VCaP (cell line): ENCODE data around the gene EIF2S2.

Experiments
- H3K27ac ChIP-seq: fragments of 450-650 bp; 2 replicates; pipeline ENCODE4 v1.5.1; 2017
- TF ChIP-seq, protein P1 (sequence below): fragments of 450-650 bp; conservative IDR thresholded peaks from 2 replicates; pipeline ENCODE4 v1.5.1; 2017; ENCODE audit warnings: mild to moderate bottlenecking, moderate library complexity

The EIF2S2 gene

DNA sequence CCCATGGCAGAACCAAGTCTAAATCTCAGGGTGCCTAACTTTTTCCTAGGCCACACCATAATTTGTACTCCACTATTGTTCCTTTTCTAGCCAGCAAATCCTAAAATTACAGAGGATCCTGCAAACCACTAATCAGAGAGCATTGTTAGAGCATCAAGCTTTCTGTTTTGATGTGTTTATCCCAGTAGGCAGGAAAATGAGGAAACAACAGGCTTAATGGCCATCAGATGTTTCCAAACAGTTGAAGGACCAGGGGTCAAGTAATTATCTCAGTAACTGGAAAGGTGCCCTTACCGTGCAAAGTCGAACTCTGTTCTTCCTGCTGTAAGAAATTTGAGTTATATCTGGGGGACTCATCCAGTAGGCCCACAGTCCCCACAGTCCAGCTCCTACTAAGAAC is 59.6 kb downstream of the EIF2S2 start:
- TF ChIP-seq, protein P1, sequence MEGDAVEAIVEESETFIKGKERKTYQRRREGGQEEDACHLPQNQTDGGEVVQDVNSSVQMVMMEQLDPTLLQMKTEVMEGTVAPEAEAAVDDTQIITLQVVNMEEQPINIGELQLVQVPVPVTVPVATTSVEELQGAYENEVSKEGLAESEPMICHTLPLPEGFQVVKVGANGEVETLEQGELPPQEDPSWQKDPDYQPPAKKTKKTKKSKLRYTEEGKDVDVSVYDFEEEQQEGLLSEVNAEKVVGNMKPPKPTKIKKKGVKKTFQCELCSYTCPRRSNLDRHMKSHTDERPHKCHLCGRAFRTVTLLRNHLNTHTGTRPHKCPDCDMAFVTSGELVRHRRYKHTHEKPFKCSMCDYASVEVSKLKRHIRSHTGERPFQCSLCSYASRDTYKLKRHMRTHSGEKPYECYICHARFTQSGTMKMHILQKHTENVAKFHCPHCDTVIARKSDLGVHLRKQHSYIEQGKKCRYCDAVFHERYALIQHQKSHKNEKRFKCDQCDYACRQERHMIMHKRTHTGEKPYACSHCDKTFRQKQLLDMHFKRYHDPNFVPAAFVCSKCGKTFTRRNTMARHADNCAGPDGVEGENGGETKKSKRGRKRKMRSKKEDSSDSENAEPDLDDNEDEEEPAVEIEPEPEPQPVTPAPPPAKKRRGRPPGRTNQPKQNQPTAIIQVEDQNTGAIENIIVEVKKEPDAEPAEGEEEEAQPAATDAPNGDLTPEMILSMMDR = no peak
- H3K27ac ChIP-seq = no peak overlapping the region

DNA sequence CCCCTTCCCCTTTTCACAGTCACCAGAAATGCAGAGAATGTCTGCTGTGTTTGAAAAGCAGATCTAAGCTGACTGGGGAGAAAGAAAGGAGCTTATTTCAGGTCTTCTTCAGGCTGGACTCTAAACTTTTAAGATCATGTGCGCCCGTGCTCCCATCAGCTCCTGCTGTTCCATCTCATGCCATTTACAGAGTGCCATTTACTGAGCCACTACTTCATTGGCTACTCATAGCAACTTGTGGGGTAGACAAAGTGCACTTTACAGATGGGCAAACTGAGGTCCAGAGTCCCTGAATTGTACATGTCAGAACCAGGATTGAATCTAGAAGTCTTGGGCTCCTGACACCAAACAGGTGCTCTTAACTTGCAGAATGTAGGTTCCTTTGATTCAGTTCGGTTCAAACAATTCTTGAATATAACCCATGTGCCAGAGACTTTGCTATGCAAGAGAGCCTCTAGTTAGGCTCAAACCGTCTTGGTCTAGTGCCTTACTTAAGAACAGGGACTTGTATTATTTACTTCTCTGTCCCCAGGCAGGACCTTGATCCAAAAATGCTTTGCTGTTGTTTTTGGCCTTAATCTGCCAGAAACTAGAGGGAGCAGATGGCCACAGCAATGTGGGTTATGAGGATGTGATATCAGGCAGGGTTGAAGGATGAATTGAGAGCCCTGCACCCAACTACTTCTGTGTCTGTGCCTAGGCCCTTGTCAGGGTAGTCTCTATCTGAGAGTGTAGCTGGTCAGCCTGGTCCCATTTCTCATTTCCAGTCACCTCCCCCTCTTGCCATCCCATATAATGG is 61.9 kb downstream of the EIF2S2 start:
- H3K27ac ChIP-seq = no peak overlapping the region
- TF ChIP-seq, protein P1 = no peak

DNA sequence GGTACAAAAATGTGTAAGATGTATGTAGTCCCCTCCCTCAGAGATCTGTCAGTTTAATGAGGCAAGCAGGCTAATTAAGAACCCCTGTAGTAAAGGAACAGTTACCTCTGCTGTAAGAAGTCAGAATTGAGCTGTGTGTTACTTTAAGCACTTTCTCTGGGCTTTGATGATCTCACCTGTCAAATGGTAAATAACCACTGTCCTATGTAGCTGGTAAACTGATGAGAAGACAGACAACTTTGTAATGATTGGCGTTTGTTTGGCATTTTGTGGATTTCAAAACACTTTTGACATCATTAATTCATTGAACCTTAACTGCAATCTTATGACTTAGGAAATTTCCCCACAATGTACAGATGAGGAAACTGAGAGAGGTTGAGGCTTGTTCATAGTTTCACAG is 62.7 kb downstream of the EIF2S2 start:
- TF ChIP-seq, protein P1 = no peak
- H3K27ac ChIP-seq = no peak overlapping the region

DNA sequence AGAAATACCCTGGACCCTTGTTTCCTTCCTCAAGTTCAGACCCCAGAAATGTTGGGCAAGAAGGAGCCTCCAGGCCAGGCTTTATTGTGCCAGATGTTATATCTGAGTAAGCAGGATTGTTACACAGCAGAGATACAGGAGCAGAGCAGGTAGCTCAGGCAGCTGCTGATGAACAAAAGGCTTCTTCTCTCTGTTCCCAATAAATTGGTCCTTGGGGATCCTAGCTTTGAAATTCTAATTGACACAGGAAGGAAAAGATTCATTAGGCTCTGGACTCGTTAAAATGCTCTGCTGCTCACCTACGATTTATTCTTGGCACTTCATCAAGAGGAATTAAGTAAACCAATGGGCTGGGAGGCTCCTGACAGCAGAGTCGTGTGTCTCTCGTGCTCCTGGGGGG is 64.1 kb downstream of the EIF2S2 start:
- H3K27ac ChIP-seq = peak overlapping the region; percentile 72
- TF ChIP-seq, protein P1 = no peak

DNA sequence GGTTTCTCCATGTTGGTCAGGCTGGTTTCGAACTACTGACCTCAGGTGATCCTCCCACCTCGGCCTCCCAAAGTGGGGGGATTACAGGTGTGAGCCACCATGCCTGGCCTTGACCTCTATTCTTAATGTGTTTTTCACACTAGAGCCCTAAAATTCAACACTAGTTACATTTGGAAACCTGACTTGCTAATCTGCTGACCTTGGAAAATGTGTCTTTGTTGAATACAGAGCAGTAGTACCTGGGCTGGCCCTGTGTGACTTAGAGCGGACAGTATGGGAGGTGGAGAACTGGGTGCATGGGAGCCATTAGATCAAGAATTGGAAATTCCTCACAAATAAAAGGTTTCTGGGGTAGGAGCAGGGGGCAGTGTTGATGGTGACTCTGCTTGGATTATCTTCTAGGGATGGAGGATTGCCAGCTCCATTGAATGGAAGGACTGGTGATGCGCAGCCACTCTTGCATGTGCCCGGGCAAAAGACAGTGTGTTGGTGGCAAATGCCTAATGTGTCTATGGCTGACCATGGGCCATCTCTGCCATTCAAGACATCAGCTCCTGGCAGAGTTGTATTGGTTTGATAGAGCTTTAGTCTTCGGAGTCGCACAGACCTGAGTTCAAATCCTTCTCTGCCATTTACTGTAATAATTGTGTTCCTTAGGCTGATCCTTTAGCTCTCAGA is 64.9 kb downstream of the EIF2S2 start:
- H3K27ac ChIP-seq = peak overlapping the region; percentile 72
- TF ChIP-seq, protein P1 = no peak

DNA sequence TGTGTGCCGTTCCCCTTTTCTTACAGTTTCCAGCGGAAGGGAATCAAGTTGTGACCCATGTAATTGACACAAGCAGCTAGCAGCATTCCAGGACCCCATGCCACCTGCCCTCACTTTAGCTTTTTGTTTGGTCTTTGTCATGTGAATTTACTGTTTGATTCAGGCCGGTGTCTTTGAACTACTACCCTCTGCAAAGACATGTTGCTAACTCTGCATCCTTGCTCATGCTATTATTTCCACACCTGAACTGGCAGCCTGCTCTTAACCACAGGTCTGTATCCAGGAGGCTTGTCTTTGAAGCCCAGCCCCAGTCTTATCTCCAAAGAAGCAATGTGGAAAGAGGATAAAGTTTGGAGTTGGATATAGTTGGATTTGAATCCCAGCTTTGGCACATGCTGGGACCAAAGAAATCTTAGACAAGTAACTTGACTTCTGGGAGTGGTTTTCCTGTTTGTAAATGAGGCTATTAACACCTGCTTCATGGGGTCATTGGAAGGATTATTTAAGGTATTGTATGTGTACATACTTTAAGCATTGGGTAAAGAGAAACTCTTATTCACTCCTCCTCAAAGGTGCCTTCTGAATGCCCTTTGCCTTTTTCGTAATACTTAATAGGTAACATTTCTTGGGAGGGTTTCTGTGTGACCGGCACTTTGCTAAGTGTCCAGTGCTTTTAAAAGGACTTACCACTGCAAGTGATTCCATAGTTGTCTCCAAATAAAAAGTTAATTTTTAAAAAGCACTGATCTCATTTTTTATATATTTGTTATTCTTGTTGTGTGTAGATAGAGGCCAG is 65.9 kb downstream of the EIF2S2 start:
- no peak overlapping the region for H3K27ac ChIP-seq
- TF ChIP-seq, protein P1 = no peak

DNA sequence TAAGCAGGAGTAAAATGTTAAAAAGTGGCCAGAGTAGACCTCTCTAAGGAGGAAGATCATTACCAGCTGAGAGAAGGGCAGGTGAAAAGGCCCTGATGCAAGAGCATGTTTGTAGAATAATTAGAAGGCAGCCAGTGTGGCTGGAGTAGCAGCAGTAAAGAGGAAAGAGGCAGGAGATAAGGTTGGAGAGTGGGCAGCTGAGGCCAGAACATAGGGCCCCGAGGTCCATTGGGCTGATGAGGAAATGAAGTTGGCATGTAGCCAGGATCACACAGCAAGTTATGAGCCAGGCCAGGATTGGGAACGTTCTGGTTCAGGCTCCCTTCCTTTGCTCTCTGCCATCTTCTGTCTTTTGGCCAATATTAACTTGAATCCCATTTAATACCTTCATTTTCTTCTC is 66.7 kb downstream of the EIF2S2 start:
- H3K27ac ChIP-seq = no peak overlapping the region
- TF ChIP-seq, protein P1 = no peak
